Gastrocnemius medialis (tissue), 4 donors: ENCODE results near the gene LTBP4. TPM values are rescaled to one million over a fixed set of nuclear protein-coding genes. Genes with fewer than 3 reads are reported as not detected.

Experiments used
- ATAC-seq, 2 donors: fragments of 150-250 bp; one replicate each; pipeline ENCODE4 v1.9.1; 2016
- DNase-seq, 2 donors: peaks; one replicate each; pipeline ENCODE4 v3.0.0-alpha.2; 2019
- H3K27ac ChIP-seq, 4 donors: fragments of 200-600 bp; sonication (generic); 1 replicate in 1 of 4; 2 replicates in 3 of 4; pipeline ENCODE4 v1.5.1; 2016 to 2018; ENCODE audit warnings: mild to moderate bottlenecking in 2 of 4, moderate library complexity in 1 of 4
- H3K27me3 ChIP-seq, 3 donors: fragments of 200-600 bp; sonication (generic) in 2 of 3; 1 replicate in 1 of 3; 2 replicates in 2 of 3; pipeline versions ENCODE4 v1.5.1 to v1.6.0; 2016 to 2019; ENCODE audit warnings: mild to moderate bottlenecking in 1 of 3, moderate library complexity in 1 of 3
- H3K36me3 ChIP-seq, 2 donors: fragments of 200-600 bp; sonication (generic) in 1 of 2; one replicate each; pipeline ENCODE4 v1.5.1; 2017 to 2018
- H3K4me1 ChIP-seq, 2 donors: fragments of 200-600 bp; sonication (generic) in 1 of 2; one replicate each; pipeline ENCODE4 v1.5.1; 2016 to 2017; ENCODE audit warnings: mild to moderate bottlenecking in 2 of 2
- H3K4me3 ChIP-seq, 4 donors: fragments of 200-600 bp; sonication (generic) in 3 of 4; 1 replicate in 1 of 4; 2 replicates in 3 of 4; pipeline ENCODE4 v1.5.1; 2016 to 2019; ENCODE audit warnings: mild to moderate bottlenecking in 2 of 4
- H3K9me3 ChIP-seq, 3 donors: fragments of 200-600 bp; sonication (generic) in 2 of 3; 1 replicate in 1 of 3; 2 replicates in 2 of 3; pipeline ENCODE4 v1.5.1; 2016 to 2019
- CTCF ChIP-seq, 5 experiments: fragments of 450-650 bp in 3 of 5; fragments of 200-600 bp in 2 of 5; sonication (generic) in 2 of 5; IDR thresholded peaks in 4 of 5; conservative IDR thresholded peaks in 1 of 5; 1 replicate in 4 of 5; 2 replicates in 1 of 5; pipeline ENCODE4 v1.5.1; 2016 to 2019; ENCODE audit warnings: antibody characterized with exemption in 5 of 5, mild to moderate bottlenecking in 3 of 5, moderate library complexity in 3 of 5
- POLR2A ChIP-seq, 2 donors: fragments of 450-650 bp; IDR thresholded peaks; one replicate each; pipeline ENCODE4 v1.6.1; 2017; ENCODE audit warnings: antibody characterized with exemption in 2 of 2, mild to moderate bottlenecking in 2 of 2, moderate library complexity in 2 of 2
- in situ Hi-C, 4 donors: fragments of 200-750 bp; cut with MboI; loops; one replicate each; pipeline versions ENCODE4 v1.15.0 to v1.8.0; 2017; ENCODE audit warnings: low sequenced_read_pairs in 4 of 4
- intact Hi-C: fragments of 100-400 bp; cut with DNase I; formaldehyde crosslinking; loops from one replicate; pipeline ENCODE4 v1.15.1; 2023; ENCODE audit warnings: low total_unique reads
- total RNA-seq, 4 donors: library from RNA; depleted of rRNA; stranded (reverse); fragments of >200 nt; gene quantifications; one replicate each; pipeline versions ENCODE4 v1.1.0 to v1.2.3, GENCODE V29; 2016

Gene LTBP4
- total RNA-seq, 4 donors from 2014 or later = 34.4 to 46.7 (median 40.5) TPM

GRCh38 chr19:40633207-40633606, 32.0 kb downstream of the LTBP4 start:
- no peaks in the 10 kb centered on the region for H3K36me3 ChIP-seq
- TF ChIP-seq CTCF (IDR thresholded peaks at IDR 0.05 in 4 of 5, conservative IDR thresholded peaks at IDR 0.05 in 1 of 5) = no peak
- TF ChIP-seq POLR2A (IDR thresholded peaks at IDR 0.05) = no peak
- in situ Hi-C loops (loop anchor here in 1 of 4 donors (10.0 to 25.0 kb wide), 2 partner anchors 328 to 496 kb away; no protein-coding TSS in a partner anchor), intact Hi-C loops (no loop called here)
- H3K27ac ChIP-seq = no peak overlapping the region
- peaks cover 0 to 3% of the 10 kb centered on the region in 2 donors for H3K4me1 ChIP-seq
- DNase-seq (no peak), ATAC-seq (no peak)
- no peak overlapping the region for H3K4me3 ChIP-seq
- no peaks in the 10 kb centered on the region for H3K27me3 ChIP-seq
- H3K9me3 ChIP-seq = no peaks in the 10 kb centered on the region

- no peaks in the 10 kb centered on the region for H3K27me3 ChIP-seq
- ATAC-seq (no peak), DNase-seq (no peak)
- H3K36me3 ChIP-seq = no peaks in the 10 kb centered on the region
- no peaks in the 10 kb centered on the region for H3K9me3 ChIP-seq
- no peak overlapping the region for H3K4me3 ChIP-seq
- H3K4me1 ChIP-seq = peaks cover 0 to 3% of the 10 kb centered on the region in 2 donors
- no peak overlapping the region for H3K27ac ChIP-seq
- in situ Hi-C loops (loop anchor here in 1 of 4 donors (5.0 to 25.0 kb wide), 3 partner anchors 91 to 501 kb away; no protein-coding TSS in a partner anchor), intact Hi-C loops (loop anchor here (5.0 kb wide), 1 partner anchor 496 kb away; no protein-coding TSS in a partner anchor)
- no peak for TF ChIP-seq POLR2A (IDR thresholded peaks at IDR 0.05)
- TF ChIP-seq CTCF (IDR thresholded peaks at IDR 0.05 in 4 of 5, conservative IDR thresholded peaks at IDR 0.05 in 1 of 5) = no peak
Measured at GRCh38 chr19:40638327-40638726, 37.2 kb downstream of the LTBP4 start.

GRCh38 chr19:40639638-40639982, 38.4 kb downstream of the LTBP4 start:
- DNase-seq (no peak), ATAC-seq (no peak)
- Histone ChIP-seq H3K27ac (no peak overlapping the region), H3K9me3 (no peaks in the 10 kb centered on the region), H3K4me1 (no peaks in the 10 kb centered on the region), H3K27me3 (no peaks in the 10 kb centered on the region), H3K4me3 (no peak overlapping the region), H3K36me3 (no peaks in the 10 kb centered on the region)
- no peak for TF ChIP-seq POLR2A (IDR thresholded peaks at IDR 0.05)
- no peak for TF ChIP-seq CTCF (IDR thresholded peaks at IDR 0.05 in 4 of 5, conservative IDR thresholded peaks at IDR 0.05 in 1 of 5)
- intact Hi-C loops = loop anchor here (5.0 kb wide), 1 partner anchor 497 kb away; no protein-coding TSS in a partner anchor
- in situ Hi-C loops = loop anchor here in 1 of 4 donors (5.0 to 25.0 kb wide), 3 partner anchors 92 to 502 kb away; no protein-coding TSS in a partner anchor

- Histone ChIP-seq H3K27me3 (no peaks in the 10 kb centered on the region), H3K9me3 (no peaks in the 10 kb centered on the region), H3K4me1 (no peaks in the 10 kb centered on the region), H3K36me3 (no peaks in the 10 kb centered on the region), H3K27ac (peak overlapping the region in 2 of 4 donors; percentile 24 to 29), H3K4me3 (no peak overlapping the region)
- in situ Hi-C loops = loop anchor here in 1 of 4 donors (25.0 kb wide), 1 partner anchor 503 kb away; no protein-coding TSS in a partner anchor
- ATAC-seq (no peak), DNase-seq (no peak)
- intact Hi-C loops = no loop called here
- TF ChIP-seq CTCF (IDR thresholded peaks at IDR 0.05 in 4 of 5, conservative IDR thresholded peaks at IDR 0.05 in 1 of 5) = no peak
- TF ChIP-seq POLR2A (IDR thresholded peaks at IDR 0.05) = no peak
Measured at GRCh38 chr19:40640744-40641143, 39.6 kb downstream of the LTBP4 start.

- in situ Hi-C loops = loop anchor here in 1 of 4 donors (25.0 kb wide), 1 partner anchor 504 kb away; no protein-coding TSS in a partner anchor
Measured at GRCh38 chr19:40641281-40641680, 40.1 kb downstream of the LTBP4 start.

More at GRCh38 chr19:40641281-40641680, 40.1 kb downstream of the LTBP4 start:
- DNase-seq (no peak), ATAC-seq (no peak)
- TF ChIP-seq POLR2A (IDR thresholded peaks at IDR 0.05) = no peak
- TF ChIP-seq CTCF (IDR thresholded peaks at IDR 0.05 in 4 of 5, conservative IDR thresholded peaks at IDR 0.05 in 1 of 5) = no peak
- intact Hi-C loops = no loop called here
- no peaks in the 10 kb centered on the region for H3K27me3 ChIP-seq
- H3K4me3 ChIP-seq = no peak overlapping the region
- peak overlapping the region in 2 of 4 donors; percentile 28 to 29 for H3K27ac ChIP-seq
- H3K36me3 ChIP-seq = no peaks in the 10 kb centered on the region
- peaks cover 0 to under 1% of the 10 kb centered on the region in 2 donors for H3K4me1 ChIP-seq
- H3K9me3 ChIP-seq = no peaks in the 10 kb centered on the region
